Measurements from ENCODE around the gene FOXP1.

GRCh38 chr3:71453822-71454511 is 129.6 kb downstream of the FOXP1 start:
- no peak for TF ChIP-seq CTCF (IDR thresholded peaks at IDR 0.05)
- no peak for TF ChIP-seq POLR2AphosphoS5 (IDR thresholded peaks at IDR 0.05)
